CD8-positive, alpha-beta memory T cell (primary cell): ENCODE results near the gene TCAIM. TPM values are rescaled to one million over a fixed set of nuclear protein-coding genes. Genes with fewer than 3 reads are reported as not detected.

ENCODE experiments used
- CTCF ChIA-PET: fragments of 350-600 bp; sonication (Branson Sonifier 250); formaldehyde crosslinking; loops from one replicate; lab custom pipeline; 2021; ENCODE audit warnings: antibody characterized with exemption; lab: Charles Lee
- POLR2A ChIA-PET: fragments of 350-600 bp; sonication (Branson Sonifier 250); formaldehyde crosslinking; loops from one replicate; lab custom pipeline; 2021; ENCODE audit warnings: antibody characterized with exemption; lab: Charles Lee
- DNase-seq, 5 donors: peaks; one replicate each; pipeline versions ENCODE4 v3.0.0 to v3.0.0-alpha.2; 2020 to 2022; ENCODE audit warnings: mixed read lengths in 1 of 5
- H3K27ac ChIP-seq: one replicate; pipeline ENCODE4 v1.7.0; 2013; ENCODE audit warnings: low read depth, mild to moderate bottlenecking, low read length, moderate library complexity
- H3K27me3 ChIP-seq: 2 replicates; pipeline ENCODE4 v1.7.0; 2013; ENCODE audit warnings: low read length, mild to moderate bottlenecking; ENCODE audit not compliant: insufficient read depth, poor library complexity, severe bottlenecking
- H3K36me3 ChIP-seq: 2 replicates; pipeline ENCODE4 v1.7.0; 2013; ENCODE audit warnings: mild to moderate bottlenecking, low read length, moderate library complexity; ENCODE audit not compliant: insufficient read depth
- H3K4me1 ChIP-seq: 2 replicates; pipeline ENCODE4 v1.7.0; 2013; ENCODE audit warnings: mild to moderate bottlenecking, low read length, moderate library complexity; ENCODE audit not compliant: insufficient read depth
- H3K4me3 ChIP-seq: 2 replicates; pipeline ENCODE4 v1.7.0; 2013; ENCODE audit warnings: mild to moderate bottlenecking, low read length
- H3K9me3 ChIP-seq: 2 replicates; pipeline ENCODE4 v1.7.0; 2013; ENCODE audit warnings: mild to moderate bottlenecking, low read length
- H3K27ac Mint-ChIP-seq, 8 donors: one replicate each; pipeline ENCODE4 v1.8.0; 2020 to 2021; ENCODE audit warnings: mixed read lengths in 8 of 8, mild to moderate bottlenecking in 6 of 8, inconsistent platforms in 3 of 8, moderate library complexity in 3 of 8
- H3K27me3 Mint-ChIP-seq, 2 donors: one replicate each; pipeline ENCODE4 v1.8.0; 2020 to 2021; ENCODE audit warnings: mixed read lengths in 2 of 2, mild to moderate bottlenecking in 1 of 2, moderate library complexity in 1 of 2
- H3K36me3 Mint-ChIP-seq, 3 donors: one replicate each; pipeline ENCODE4 v1.8.0; 2020 to 2021; ENCODE audit warnings: mixed read lengths in 3 of 3, inconsistent platforms in 1 of 3, mild to moderate bottlenecking in 1 of 3
- H3K4me1 Mint-ChIP-seq, 3 donors: one replicate each; pipeline ENCODE4 v1.8.0; 2020 to 2021; ENCODE audit warnings: mixed read lengths in 3 of 3, inconsistent platforms in 1 of 3, mild to moderate bottlenecking in 1 of 3
- H3K4me3 Mint-ChIP-seq, 7 donors: one replicate each; pipeline ENCODE4 v1.8.0; 2020 to 2021; ENCODE audit warnings: mixed read lengths in 7 of 7, mild to moderate bottlenecking in 6 of 7, moderate library complexity in 4 of 7, inconsistent platforms in 2 of 7
- H3K9me3 Mint-ChIP-seq, 5 donors: one replicate each; pipeline ENCODE4 v1.8.0; 2020 to 2022; ENCODE audit warnings: mixed read lengths in 5 of 5, mild to moderate bottlenecking in 3 of 5, moderate library complexity in 2 of 5, inconsistent platforms in 1 of 5
- polyA plus RNA-seq: library from polyadenylated mRNA; unstranded; fragments of 300-500 nt; fragmentation: Illumina TruSeq; gene quantifications from one replicate; pipeline ENCODE4 v1.2.3, GENCODE V29; 2021
- total RNA-seq, 2 experiments: library from RNA; stranded (reverse); gene quantifications; one replicate each; pipeline ENCODE4 v1.2.3, GENCODE V29; 2021

Gene TCAIM
- total and polyA plus RNA-seq, 3 experiments from 2014 or later = 12.8 to 14.4 (median 13.6) TPM

DNA sequence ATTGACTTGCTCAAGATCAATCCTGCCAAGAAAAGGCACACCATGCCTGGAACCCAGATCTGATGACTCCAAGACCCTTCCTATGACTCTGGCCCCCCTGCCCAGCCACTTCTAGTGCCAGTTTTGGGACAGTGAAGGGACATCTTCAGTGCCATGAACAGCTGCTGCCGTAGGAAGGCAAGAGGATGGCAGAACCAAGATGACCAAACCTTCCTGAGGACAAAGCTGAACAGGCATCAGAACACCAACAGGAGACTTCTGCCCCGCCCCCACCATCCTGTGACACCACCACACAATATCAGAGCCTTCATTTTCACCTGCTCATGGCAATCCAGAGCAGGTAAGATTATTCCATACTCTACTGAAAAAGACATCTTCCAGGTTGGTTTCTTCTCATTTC, 105.9 kb downstream of the TCAIM start:
- H3K36me3 ChIP-seq = peaks cover 31% of the 10 kb centered on the region
- H3K27me3 ChIP-seq = no peaks in the 10 kb centered on the region
- DNase-seq = no peak
- peaks cover 30 to 56% (median 34%) of the 10 kb centered on the region in 3 donors for H3K36me3 Mint-ChIP-seq
- H3K27ac Mint-ChIP-seq = peak overlapping the region in 6 of 8 donors; percentile 10 to 66 (median 48)
- ChIA-PET POLR2A (no interaction called here), CTCF (no interaction called here)
- H3K4me3 ChIP-seq = no peak overlapping the region
- no peaks in the 10 kb centered on the region for H3K27me3 Mint-ChIP-seq
- peaks cover 24 to 35% (median 32%) of the 10 kb centered on the region in 3 donors for H3K4me1 Mint-ChIP-seq
- H3K9me3 Mint-ChIP-seq = peaks cover 0 to 6% (median 0%) of the 10 kb centered on the region in 5 donors
- H3K4me3 Mint-ChIP-seq = no peak overlapping the region
- H3K4me1 ChIP-seq = peaks cover 14% of the 10 kb centered on the region
- no peak overlapping the region for H3K27ac ChIP-seq
- H3K9me3 ChIP-seq = no peaks in the 10 kb centered on the region

DNA sequence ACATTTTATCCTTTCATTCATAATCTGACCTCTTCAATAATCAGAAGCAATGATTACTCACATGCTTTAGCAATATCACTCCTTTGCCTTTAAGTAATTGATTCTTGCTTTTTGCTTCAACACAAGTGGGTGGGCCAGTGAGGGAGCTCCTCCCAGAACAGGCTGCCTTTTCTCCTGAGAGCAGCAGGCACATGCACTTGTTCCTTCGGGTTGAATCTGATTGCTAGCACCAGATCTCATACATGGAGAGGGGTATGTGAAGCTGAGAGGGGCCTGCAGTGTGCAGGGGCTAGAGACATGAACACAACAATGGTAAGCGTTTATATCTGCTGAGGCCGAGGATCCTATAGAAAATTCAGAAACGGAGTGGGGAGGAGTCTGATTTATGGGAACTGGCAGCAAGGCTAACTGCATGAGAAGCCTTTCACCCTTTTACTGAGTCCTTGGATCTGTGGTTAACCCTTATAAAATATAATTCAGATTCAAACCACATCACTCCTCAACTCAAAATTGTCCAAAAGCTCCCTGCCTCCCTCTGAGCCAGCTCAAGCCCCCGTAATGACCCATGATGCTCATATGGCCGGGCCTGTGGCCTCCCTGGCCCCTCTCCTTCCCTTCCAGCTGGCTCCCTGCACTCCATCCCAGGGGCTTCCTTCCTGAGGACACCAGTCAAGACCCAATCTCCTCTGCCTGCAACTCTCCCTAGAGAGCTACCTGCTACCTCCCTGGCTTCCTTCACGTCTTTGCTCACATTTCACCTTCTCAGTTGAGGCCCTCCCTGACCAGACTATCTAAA, 106.5 kb downstream of the TCAIM start:
- Histone ChIP-seq H3K4me1 (peaks cover 8% of the 10 kb centered on the region), H3K27me3 (no peaks in the 10 kb centered on the region), H3K9me3 (no peaks in the 10 kb centered on the region), H3K4me3 (no peak overlapping the region), H3K27ac (no peak overlapping the region), H3K36me3 (peaks cover 38% of the 10 kb centered on the region)
- H3K36me3 Mint-ChIP-seq = peaks cover 31 to 62% (median 37%) of the 10 kb centered on the region in 3 donors
- H3K4me3 Mint-ChIP-seq = no peak overlapping the region
- DNase-seq = no peak
- H3K27ac Mint-ChIP-seq = peak overlapping the region in 7 of 8 donors; percentile 10 to 84 (median 62)
- no peaks in the 10 kb centered on the region for H3K27me3 Mint-ChIP-seq
- peaks cover 18 to 29% (median 25%) of the 10 kb centered on the region in 3 donors for H3K4me1 Mint-ChIP-seq
- peaks cover 0 to 6% (median 0%) of the 10 kb centered on the region in 5 donors for H3K9me3 Mint-ChIP-seq
- CTCF ChIA-PET = no interaction called here
- POLR2A ChIA-PET = no interaction called here

- CTCF ChIA-PET = no interaction called here
- H3K9me3 ChIP-seq = no peaks in the 10 kb centered on the region
- no peaks in the 10 kb centered on the region for H3K27me3 ChIP-seq
- no peak overlapping the region for H3K4me3 ChIP-seq
- H3K36me3 ChIP-seq = peaks cover 45% of the 10 kb centered on the region
- peak overlapping the region in 5 of 8 donors; percentile 9 to 83 (median 48) for H3K27ac Mint-ChIP-seq
- no peak overlapping the region for H3K4me3 Mint-ChIP-seq
- H3K9me3 Mint-ChIP-seq = peaks cover 0 to 6% (median 0%) of the 10 kb centered on the region in 5 donors
- POLR2A ChIA-PET = no interaction called here
- peaks cover under 1% of the 10 kb centered on the region for H3K4me1 ChIP-seq
- peaks cover 11 to 22% (median 18%) of the 10 kb centered on the region in 3 donors for H3K4me1 Mint-ChIP-seq
- peaks cover 38 to 69% (median 43%) of the 10 kb centered on the region in 3 donors for H3K36me3 Mint-ChIP-seq
- no peaks in the 10 kb centered on the region for H3K27me3 Mint-ChIP-seq
- DNase-seq = no peak
- no peak overlapping the region for H3K27ac ChIP-seq
Observed at GRCh38 chr3:44445786-44446185, 107.2 kb downstream of the TCAIM start.

GRCh38 chr3:44446929-44447328, 108.4 kb downstream of the TCAIM start:
- Histone ChIP-seq H3K4me3 (no peak overlapping the region), H3K4me1 (no peaks in the 10 kb centered on the region), H3K27ac (no peak overlapping the region), H3K36me3 (peaks cover 50% of the 10 kb centered on the region), H3K27me3 (no peaks in the 10 kb centered on the region), H3K9me3 (no peaks in the 10 kb centered on the region)
- H3K27me3 Mint-ChIP-seq = no peaks in the 10 kb centered on the region
- peaks cover 44 to 80% (median 46%) of the 10 kb centered on the region in 3 donors for H3K36me3 Mint-ChIP-seq
- ChIA-PET CTCF (no interaction called here), POLR2A (no interaction called here)
- no peak for DNase-seq
- H3K9me3 Mint-ChIP-seq = peaks cover 0 to 6% (median 0%) of the 10 kb centered on the region in 5 donors
- no peak overlapping the region for H3K4me3 Mint-ChIP-seq
- peak overlapping the region in 1 of 8 donors; percentile 68 for H3K27ac Mint-ChIP-seq
- peaks cover 5 to 12% (median 8%) of the 10 kb centered on the region in 3 donors for H3K4me1 Mint-ChIP-seq

DNA sequence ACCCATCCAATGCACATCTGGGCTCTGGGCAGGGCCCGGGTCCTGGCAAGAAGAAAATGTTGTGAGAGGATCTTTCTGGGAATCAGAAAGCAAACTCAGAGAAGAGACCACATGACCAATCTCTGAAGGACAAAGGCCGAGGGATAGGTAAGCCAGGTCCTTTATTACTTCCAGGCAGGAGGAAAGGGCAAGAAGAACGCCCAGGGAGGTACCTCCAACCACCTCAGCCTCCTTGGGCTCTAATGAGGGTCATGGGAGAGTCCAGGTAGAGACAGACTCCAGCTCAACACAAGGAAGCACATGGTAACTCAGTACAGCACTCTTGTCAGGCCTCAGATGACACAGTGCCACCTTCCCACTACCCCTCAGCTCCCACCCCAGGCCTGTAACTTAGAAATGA, 112.9 kb downstream of the TCAIM start:
- no peaks in the 10 kb centered on the region for H3K9me3 ChIP-seq
- H3K36me3 ChIP-seq = peaks cover 71% of the 10 kb centered on the region
- H3K4me3 ChIP-seq = no peak overlapping the region
- Mint-ChIP-seq H3K9me3 (peaks cover 0 to 6% (median 0%) of the 10 kb centered on the region in 5 donors), H3K4me3 (peak overlapping the region in 1 of 7 donors; percentile 23), H3K27me3 (no peaks in the 10 kb centered on the region), H3K4me1 (peaks cover 0 to 5% (median 1%) of the 10 kb centered on the region in 3 donors), H3K27ac (peak overlapping the region in 2 of 8 donors; percentile 47 to 50), H3K36me3 (peaks cover 51 to 90% (median 57%) of the 10 kb centered on the region in 3 donors)
- no peaks in the 10 kb centered on the region for H3K27me3 ChIP-seq
- ChIA-PET POLR2A (no interaction called here), CTCF (no interaction called here)
- H3K27ac ChIP-seq = no peak overlapping the region
- no peaks in the 10 kb centered on the region for H3K4me1 ChIP-seq
- DNase-seq = no peak

GRCh38 chr3:44454258-44454657, 115.7 kb downstream of the TCAIM start:
- H3K27ac Mint-ChIP-seq = peak overlapping the region in 1 of 8 donors; percentile 61
- peaks cover 28 to 85% (median 35%) of the 10 kb centered on the region in 3 donors for H3K36me3 Mint-ChIP-seq

DNA sequence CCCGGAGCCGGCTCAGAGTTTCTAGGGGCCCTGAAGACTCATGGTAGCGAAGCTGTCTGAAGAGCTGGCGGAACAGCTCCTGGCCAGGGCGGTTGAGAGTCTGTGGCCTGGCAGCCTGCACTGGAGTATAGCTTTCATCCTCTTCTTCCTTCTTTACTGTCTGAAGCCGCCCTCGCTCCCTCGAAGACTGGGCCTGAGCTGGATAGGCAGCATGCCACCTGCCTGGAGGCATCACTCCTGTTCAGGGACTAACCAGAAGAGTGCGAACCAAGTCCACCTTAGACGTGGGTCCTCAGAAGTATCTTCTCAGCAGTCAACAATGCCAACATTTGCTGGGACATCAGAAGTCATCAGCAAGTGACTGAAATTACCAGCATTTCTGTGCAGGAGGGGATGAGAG, 116.8 kb downstream of the TCAIM start:
- H3K9me3 ChIP-seq = no peaks in the 10 kb centered on the region
- peaks cover 1 to 5% (median 3%) of the 10 kb centered on the region in 5 donors for H3K9me3 Mint-ChIP-seq
- H3K27ac Mint-ChIP-seq = peak overlapping the region in 2 of 8 donors; percentile 1 to 21
- H3K36me3 ChIP-seq = peaks cover 37% of the 10 kb centered on the region
- no peak overlapping the region for H3K4me3 Mint-ChIP-seq
- H3K27ac ChIP-seq = no peak overlapping the region
- DNase-seq = no peak
- ChIA-PET CTCF (no interaction called here), POLR2A (no interaction called here)
- no peaks in the 10 kb centered on the region for H3K27me3 Mint-ChIP-seq
- H3K36me3 Mint-ChIP-seq = peaks cover 24 to 85% (median 40%) of the 10 kb centered on the region in 3 donors
- H3K27me3 ChIP-seq = no peaks in the 10 kb centered on the region
- H3K4me3 ChIP-seq = no peak overlapping the region
- H3K4me1 ChIP-seq = no peaks in the 10 kb centered on the region
- H3K4me1 Mint-ChIP-seq = peaks cover 0 to 9% (median 1%) of the 10 kb centered on the region in 3 donors

More at GRCh38 chr3:44454258-44454657, 115.7 kb downstream of the TCAIM start:
- DNase-seq = no peak
- Mint-ChIP-seq H3K4me3 (no peak overlapping the region), H3K9me3 (peaks cover 0 to under 1% (median 0%) of the 10 kb centered on the region in 5 donors), H3K27me3 (no peaks in the 10 kb centered on the region), H3K4me1 (peaks cover 0 to 5% (median 1%) of the 10 kb centered on the region in 3 donors)
- Histone ChIP-seq H3K36me3 (peaks cover 47% of the 10 kb centered on the region), H3K27ac (no peak overlapping the region), H3K4me1 (no peaks in the 10 kb centered on the region), H3K9me3 (no peaks in the 10 kb centered on the region), H3K4me3 (no peak overlapping the region), H3K27me3 (no peaks in the 10 kb centered on the region)
- ChIA-PET CTCF (interaction anchor here (0.6 kb wide), 1 partner anchor 699 kb away, joined by 3 read pairs; no protein-coding TSS in a partner anchor), POLR2A (no interaction called here)
